Prostate gland (tissue), 2 donors: ENCODE data around the gene MCCD1. TPM values are rescaled to one million over a fixed set of nuclear protein-coding genes. Genes with fewer than 3 reads are reported as not detected.

Experiments used
- DNase-seq: peaks from one replicate; pipeline ENCODE4 v3.0.0-alpha.2; 2019; ENCODE audit warnings: low spot score
- H3K27ac ChIP-seq, 2 donors: fragments of 200-600 bp; sonication (generic); 2 replicates each; pipeline ENCODE4 v1.5.1; 2017 to 2019
- H3K27me3 ChIP-seq: fragments of 200-600 bp; sonication (generic); replicated peaks from 2 replicates; pipeline ENCODE4 v1.5.1; 2019; ENCODE audit not compliant: insufficient read depth
- H3K36me3 ChIP-seq, 2 donors: fragments of 200-600 bp; sonication (generic); 1 replicate in 1 of 2; 2 replicates in 1 of 2; pipeline versions ENCODE4 v1.5.1 to v1.8.1; 2017 to 2019
- H3K4me1 ChIP-seq: fragments of 200-600 bp; sonication (generic); replicated peaks from 2 replicates; pipeline ENCODE4 v1.5.1; 2019
- H3K4me3 ChIP-seq, 2 donors: fragments of 200-600 bp; sonication (generic); 2 replicates each; pipeline ENCODE4 v1.5.1; 2017 to 2019
- H3K9me3 ChIP-seq: fragments of 200-600 bp; sonication (generic); 2 replicates; pipeline ENCODE4 v1.5.1; 2017
- POLR2A ChIP-seq: fragments of 450-650 bp; IDR thresholded peaks from one replicate; pipeline ENCODE4 v1.6.1; 2016; ENCODE audit warnings: antibody characterized with exemption, mild to moderate bottlenecking
- POLR2AphosphoS5 ChIP-seq: sonication (generic); formaldehyde crosslinking; IDR thresholded peaks from one replicate; pipeline ENCODE4 v1.6.1; 2017; ENCODE audit warnings: antibody characterized with exemption
- WGBS: methylation state at CpG from one replicate; pipeline ENCODE4 v1.1.5; 2018; 5-methylcytosine and 5-hydroxymethylcytosine counted together
- intact Hi-C: fragments of 100-400 bp; cut with DNase I; formaldehyde crosslinking; loops from one replicate; pipeline ENCODE4 v1.14.2; 2022
- total RNA-seq, 2 donors: library from RNA; depleted of rRNA; stranded (reverse); fragments of >200 nt; gene quantifications; one replicate each; pipeline ENCODE4 v1.1.0, GENCODE V29; 2016
- TF ChIP-seq, protein P1 (sequence below), 4 experiments: fragments of 200-600 bp in 2 of 4; fragments of 450-650 bp in 2 of 4; sonication (generic) in 2 of 4; IDR thresholded peaks; 1 replicate in 3 of 4; 2 replicates in 1 of 4; pipeline ENCODE4 v1.5.1; 2016 to 2019; ENCODE audit warnings: antibody characterized with exemption in 4 of 4, mild to moderate bottlenecking in 2 of 4, moderate library complexity in 2 of 4

MCCD1 gene
- total RNA-seq, 2 donors from 2014 or later: not detected

DNA sequence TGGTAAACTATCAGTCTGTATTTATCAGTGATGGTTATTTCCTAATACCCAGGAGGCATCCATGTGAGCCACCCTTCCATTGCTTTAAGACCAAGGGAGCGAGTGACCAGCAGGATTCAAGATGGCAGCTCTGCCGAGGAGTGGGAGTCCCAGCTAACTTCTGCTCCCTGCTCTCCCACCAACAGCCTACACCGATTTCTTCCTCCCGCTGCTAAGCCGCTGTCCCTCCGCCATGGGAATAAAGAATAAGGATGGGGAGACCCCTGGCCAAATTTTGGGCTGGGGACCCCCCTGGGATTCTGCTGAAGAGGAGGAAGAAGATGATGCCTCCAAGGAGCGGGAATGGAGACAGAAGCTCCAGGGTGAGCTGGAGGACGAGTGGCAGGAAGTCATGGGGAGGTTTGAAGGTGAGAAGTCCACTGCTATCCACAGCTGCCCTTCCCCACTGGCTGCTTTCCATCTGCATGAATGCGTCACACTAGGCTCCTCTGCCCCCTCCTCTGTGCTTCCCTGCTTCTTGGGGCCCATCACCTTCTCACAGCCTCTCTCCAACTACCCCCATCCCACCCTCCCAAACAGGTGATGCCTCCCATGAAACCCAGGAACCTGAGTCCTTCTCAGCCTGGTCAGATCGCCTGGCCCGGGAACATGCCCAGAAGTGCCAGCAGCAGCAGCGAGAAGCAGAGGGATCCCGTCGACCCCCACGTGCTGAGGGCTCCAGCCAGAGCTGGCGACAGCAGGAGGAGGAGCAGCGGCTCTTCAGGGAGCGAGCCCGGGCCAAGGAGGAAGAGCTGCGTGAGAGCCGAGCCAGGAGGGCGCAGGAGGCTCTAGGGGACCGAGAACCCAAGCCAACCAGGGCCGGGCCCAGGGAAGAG lies 28.9 kb downstream of the MCCD1 start:
- WGBS: 77% methylated on average over 24 of the region's 24 CpGs
- Histone ChIP-seq H3K27ac (no peak overlapping the region), H3K27me3 (no peaks in the 10 kb centered on the region), H3K4me3 (no peak overlapping the region), H3K36me3 (peaks cover 5 to 9% of the 10 kb centered on the region in 2 donors), H3K4me1 (no peaks in the 10 kb centered on the region), H3K9me3 (no peaks in the 10 kb centered on the region)
- TF ChIP-seq POLR2AphosphoS5 (no peak), POLR2A (no peak)
- TF ChIP-seq, protein P1, sequence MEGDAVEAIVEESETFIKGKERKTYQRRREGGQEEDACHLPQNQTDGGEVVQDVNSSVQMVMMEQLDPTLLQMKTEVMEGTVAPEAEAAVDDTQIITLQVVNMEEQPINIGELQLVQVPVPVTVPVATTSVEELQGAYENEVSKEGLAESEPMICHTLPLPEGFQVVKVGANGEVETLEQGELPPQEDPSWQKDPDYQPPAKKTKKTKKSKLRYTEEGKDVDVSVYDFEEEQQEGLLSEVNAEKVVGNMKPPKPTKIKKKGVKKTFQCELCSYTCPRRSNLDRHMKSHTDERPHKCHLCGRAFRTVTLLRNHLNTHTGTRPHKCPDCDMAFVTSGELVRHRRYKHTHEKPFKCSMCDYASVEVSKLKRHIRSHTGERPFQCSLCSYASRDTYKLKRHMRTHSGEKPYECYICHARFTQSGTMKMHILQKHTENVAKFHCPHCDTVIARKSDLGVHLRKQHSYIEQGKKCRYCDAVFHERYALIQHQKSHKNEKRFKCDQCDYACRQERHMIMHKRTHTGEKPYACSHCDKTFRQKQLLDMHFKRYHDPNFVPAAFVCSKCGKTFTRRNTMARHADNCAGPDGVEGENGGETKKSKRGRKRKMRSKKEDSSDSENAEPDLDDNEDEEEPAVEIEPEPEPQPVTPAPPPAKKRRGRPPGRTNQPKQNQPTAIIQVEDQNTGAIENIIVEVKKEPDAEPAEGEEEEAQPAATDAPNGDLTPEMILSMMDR (IDR thresholded peaks at IDR 0.05): no peak
- DNase-seq: no peak
- intact Hi-C loops: no loop called here

DNA sequence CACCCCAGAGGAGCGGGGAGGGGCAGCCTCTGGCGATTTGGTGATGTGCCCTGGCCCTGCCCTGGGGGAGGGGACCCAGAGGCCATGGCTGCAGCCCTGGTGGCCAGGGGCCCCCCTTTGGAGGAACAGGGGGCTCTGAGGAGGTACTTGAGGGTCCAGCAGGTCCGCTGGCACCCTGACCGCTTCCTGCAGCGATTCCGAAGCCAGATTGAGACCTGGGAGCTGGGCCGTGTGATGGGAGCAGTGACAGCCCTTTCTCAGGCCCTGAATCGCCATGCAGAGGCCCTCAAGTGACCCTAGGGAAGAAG lies 29.5 kb downstream of the MCCD1 start:
- Histone ChIP-seq H3K4me1 (no peaks in the 10 kb centered on the region), H3K36me3 (peaks cover 5 to 9% of the 10 kb centered on the region in 2 donors), H3K4me3 (no peak overlapping the region), H3K9me3 (no peaks in the 10 kb centered on the region), H3K27ac (no peak overlapping the region), H3K27me3 (no peaks in the 10 kb centered on the region)
- TF ChIP-seq POLR2AphosphoS5 (no peak), POLR2A (no peak)
- TF ChIP-seq, protein P1 (IDR thresholded peaks at IDR 0.05): no peak
- WGBS: 90% methylated on average over 8 of the region's 8 CpGs
- intact Hi-C loops: no loop called here
- no peak for DNase-seq

DNA sequence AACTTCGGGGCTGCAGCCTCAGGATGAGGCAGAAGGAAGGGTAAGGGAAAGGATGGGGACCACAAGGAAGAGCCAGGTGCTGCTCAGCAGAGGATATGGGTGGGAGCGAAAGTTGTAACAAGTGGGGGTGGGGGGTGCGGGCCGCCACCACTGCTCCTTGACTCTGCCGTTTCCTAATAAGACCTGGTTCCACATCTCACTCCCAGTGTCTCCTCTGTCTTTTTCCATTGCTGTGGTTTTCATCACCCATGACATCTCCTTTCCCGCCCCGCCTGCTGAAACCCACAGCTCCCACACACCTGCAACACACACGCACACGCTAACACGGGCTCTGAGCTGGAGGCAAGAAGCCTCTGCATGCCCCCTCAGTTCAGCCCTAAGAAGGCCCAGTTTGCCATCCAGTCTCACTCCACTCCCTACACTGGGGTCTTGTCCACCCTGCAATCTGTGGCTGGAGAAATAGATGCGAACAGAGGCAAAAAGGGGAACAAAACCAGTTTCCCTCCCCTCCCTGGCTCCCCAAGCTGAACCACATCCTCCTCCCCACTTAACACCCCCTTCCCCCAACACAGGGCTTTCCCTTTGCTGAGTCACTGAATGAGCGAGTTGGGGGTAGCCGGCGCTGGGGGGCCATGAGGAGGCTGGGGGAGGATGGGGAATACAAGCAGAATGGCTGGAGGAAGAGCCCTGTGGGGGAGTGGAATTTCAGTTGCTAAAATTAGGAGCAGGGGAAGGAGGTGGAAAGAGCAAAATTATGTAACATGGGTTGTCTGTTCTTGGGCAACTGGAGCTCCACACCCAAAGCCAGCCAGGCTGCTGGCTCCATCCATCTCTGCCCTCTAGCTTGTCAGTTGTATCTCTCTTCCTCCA lies 30.1 kb downstream of the MCCD1 start:
- Histone ChIP-seq H3K27me3 (no peaks in the 10 kb centered on the region), H3K4me1 (no peaks in the 10 kb centered on the region), H3K4me3 (no peak overlapping the region), H3K36me3 (peaks cover 5 to 9% of the 10 kb centered on the region in 2 donors), H3K27ac (no peak overlapping the region), H3K9me3 (no peaks in the 10 kb centered on the region)
- no peak for TF ChIP-seq POLR2AphosphoS5
- intact Hi-C loops: no loop called here
- DNase-seq: no peak
- WGBS: 77% methylated on average over 14 of the region's 14 CpGs

DNA sequence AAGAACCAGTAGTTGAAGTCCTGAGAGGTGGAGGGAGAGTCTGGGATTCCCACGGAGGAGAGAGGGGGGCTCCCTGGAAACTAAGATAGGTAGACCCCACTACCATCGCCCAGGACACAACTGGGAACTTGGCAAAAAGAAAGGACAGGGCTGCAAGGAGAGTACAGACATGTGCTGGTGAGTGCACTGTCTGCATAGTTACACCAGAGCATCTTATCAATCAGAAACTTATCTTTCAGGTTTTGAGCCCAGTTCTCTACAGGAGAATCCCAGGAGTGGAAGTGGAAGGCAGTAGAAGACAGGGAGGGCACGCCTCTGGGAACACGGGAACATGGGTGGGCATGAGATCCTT lies 30.8 kb downstream of the MCCD1 start:
- H3K27ac ChIP-seq: no peak overlapping the region
- intact Hi-C loops: no loop called here

More for the DNA sequence above, 30.8 kb downstream of the MCCD1 start:
- Histone ChIP-seq H3K9me3 (no peaks in the 10 kb centered on the region), H3K4me1 (no peaks in the 10 kb centered on the region), H3K4me3 (no peak overlapping the region), H3K36me3 (peaks cover 5 to 9% of the 10 kb centered on the region in 2 donors), H3K27me3 (no peaks in the 10 kb centered on the region)
- no peak for DNase-seq
- TF ChIP-seq, protein P1 (IDR thresholded peaks at IDR 0.05): no peak
- TF ChIP-seq POLR2AphosphoS5 (no peak), POLR2A (no peak)
- 68% methylated on average over 4 of the region's 4 CpGs for WGBS
